Fibroblast of mammary gland (primary cell): ENCODE measurements around the gene YWHAQ.
"Not testable (repeated sequence)": the region's sequence is repeated elsewhere in the genome, so short reads cannot be mapped to it uniquely, and the experiment has no call there.

ENCODE experiments used
- DNase-seq: peaks from one replicate; pipeline ENCODE4 v3.0.0-alpha.2; 2010; ENCODE audit warnings: low read depth
- H3K4me3 ChIP-seq: 2 replicates; pipeline ENCODE4 v1.5.1; 2011; ENCODE audit warnings: low read depth, mild to moderate bottlenecking, low read length, moderate library complexity; ENCODE audit not compliant: control insufficient read depth
- TF ChIP-seq, protein P1 (sequence below): conservative IDR thresholded peaks from 2 replicates; pipeline ENCODE4 v1.5.1; 2011; ENCODE audit warnings: low read depth, low read length, inconsistent platforms; ENCODE audit not compliant: control insufficient read depth, insufficient read depth

Gene YWHAQ

DNA sequence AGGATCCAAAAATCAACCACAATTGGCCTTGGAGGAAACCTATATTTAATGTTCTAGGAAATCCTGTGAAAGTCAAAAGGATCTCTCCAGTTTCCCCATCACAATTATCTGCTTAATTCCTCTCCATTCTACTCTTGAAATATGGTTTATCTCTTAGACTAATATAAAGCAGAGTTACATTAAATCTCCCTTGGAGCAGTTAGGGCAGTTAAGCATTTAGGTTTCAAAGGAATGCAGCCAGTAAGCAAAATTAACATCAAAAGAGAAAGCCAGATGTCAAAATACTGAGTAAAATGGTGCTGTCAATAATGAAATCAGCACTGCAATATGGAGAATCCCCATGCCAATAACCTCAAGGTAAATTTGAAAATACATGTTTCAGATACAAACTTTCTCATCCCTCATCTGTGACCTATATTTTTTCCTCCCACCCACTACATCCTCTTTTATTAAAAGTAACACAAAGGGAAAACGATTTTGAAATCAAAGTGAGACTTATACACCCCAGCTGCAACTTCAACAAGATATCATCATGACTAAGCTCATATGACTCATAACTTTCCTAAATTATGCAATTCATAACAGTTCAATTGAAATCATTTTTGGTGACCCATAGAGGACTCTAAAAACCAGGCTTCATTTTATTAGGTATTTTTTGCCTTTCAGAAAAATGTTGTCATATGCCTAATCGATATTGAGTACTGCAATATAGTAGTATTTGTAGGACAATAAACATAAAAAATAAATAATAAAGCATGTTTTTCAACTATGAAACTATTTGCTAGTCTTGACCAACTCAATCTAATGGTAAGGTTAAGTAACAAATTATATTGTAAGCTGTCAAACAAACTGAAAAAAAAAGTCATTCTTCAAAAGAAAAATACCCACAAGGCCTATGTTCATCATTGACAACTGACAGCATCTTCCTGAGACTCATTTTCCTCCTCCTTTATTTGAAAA lies 78.3 kb downstream of the YWHAQ start:
- no peak overlapping the region for H3K4me3 ChIP-seq
- peak; percentile 85 for DNase-seq
- TF ChIP-seq, protein P1, sequence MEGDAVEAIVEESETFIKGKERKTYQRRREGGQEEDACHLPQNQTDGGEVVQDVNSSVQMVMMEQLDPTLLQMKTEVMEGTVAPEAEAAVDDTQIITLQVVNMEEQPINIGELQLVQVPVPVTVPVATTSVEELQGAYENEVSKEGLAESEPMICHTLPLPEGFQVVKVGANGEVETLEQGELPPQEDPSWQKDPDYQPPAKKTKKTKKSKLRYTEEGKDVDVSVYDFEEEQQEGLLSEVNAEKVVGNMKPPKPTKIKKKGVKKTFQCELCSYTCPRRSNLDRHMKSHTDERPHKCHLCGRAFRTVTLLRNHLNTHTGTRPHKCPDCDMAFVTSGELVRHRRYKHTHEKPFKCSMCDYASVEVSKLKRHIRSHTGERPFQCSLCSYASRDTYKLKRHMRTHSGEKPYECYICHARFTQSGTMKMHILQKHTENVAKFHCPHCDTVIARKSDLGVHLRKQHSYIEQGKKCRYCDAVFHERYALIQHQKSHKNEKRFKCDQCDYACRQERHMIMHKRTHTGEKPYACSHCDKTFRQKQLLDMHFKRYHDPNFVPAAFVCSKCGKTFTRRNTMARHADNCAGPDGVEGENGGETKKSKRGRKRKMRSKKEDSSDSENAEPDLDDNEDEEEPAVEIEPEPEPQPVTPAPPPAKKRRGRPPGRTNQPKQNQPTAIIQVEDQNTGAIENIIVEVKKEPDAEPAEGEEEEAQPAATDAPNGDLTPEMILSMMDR: no peak

DNA sequence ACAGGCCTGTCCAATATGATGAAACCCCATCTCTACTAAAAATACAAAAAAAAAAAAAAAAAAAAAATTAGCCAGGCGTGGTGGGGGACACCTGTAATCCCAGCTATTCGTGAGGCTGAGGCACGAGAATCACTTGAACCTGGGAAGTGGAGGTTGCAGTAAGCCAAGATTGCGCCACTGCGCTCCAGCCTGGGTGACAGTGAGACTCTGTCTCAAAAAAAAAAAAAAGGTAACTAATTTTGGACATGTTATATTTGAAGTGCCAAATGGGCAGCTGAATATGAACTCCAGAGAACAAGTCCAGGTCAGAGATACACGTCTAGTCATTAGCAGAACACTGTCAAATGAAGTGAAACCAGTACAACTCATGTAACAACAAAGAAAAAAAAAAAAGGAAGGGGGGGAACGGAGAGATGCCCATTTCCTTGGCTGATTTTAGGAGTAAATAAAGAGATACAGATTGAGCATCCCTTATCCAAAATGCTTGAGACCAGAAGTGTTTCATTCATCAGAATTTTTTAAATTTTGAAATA lies 79.9 kb downstream of the YWHAQ start:
- not testable (repeated sequence) for H3K4me3 ChIP-seq, DNase-seq

DNA sequence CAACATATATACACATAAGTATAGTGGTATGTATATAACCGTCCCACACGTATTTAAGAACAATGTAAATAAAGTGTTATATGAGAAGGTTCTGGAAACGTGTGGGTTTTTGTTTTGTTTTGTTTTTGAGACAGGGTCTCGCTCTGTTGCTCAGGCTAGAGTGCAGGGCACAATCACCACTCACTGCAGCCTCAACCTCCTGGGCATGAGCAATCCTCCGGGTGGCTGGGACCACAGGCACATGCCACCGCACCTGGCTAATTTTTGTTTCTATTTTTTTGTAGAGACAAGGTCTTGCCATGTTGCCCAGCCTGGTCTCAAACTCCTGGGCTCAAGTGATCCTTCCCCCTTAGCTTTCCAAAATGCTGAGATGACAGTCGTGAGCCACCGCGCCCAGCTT lies 81.4 kb downstream of the YWHAQ start:
- TF ChIP-seq, protein P1: no peak
- H3K4me3 ChIP-seq: no peak overlapping the region
- DNase-seq: no peak

- peak; percentile 40 for DNase-seq
- TF ChIP-seq, protein P1: no peak
- H3K4me3 ChIP-seq: no peak overlapping the region
Measured at GRCh38 chr2:9548506-9548905, 82.3 kb downstream of the YWHAQ start.

GRCh38 chr2:9547262-9547991 lies 83.4 kb downstream of the YWHAQ start:
- TF ChIP-seq, protein P1: no peak
- DNase-seq: peak; percentile 62
- no peak overlapping the region for H3K4me3 ChIP-seq

DNA sequence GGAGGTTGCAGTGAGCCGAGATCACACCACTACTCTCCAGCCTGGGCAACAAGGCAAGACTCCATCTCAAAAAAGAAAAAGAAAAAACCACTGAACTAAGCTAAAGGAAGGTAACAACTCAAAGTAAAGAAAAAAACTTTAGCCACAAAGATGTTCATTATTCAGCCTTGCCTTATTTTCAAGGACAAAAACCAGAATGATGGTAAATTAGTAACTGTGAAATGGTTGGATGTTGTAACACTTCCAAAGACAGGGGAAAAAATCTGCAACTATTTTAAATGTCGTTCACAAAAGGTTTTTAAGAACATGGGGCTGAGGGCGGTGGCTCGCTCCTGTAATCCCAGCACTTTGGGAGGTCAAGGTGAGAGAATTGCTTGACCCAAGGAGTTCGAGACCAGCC lies 85.3 kb downstream of the YWHAQ start:
- no peak overlapping the region for H3K4me3 ChIP-seq
- no peak for DNase-seq
- TF ChIP-seq, protein P1: no peak

DNA sequence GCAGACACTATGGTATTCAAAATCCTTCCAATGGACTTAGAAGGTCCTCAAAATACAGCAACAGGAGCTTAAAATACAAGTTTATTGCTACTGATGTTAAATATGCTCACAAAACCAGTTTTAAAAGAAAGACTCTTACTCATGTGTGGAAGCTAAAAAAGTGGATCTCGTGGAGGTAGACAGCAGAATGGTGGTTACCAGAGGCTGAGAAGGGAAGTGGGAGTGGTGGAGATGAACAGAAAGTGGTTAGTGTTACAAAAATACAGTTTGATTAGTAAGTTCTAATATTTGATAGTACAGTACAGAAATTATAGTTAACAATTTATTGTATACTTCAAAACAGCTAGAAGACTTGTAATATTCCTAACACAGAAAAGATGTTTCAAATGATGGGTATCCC lies 87.2 kb downstream of the YWHAQ start:
- no peak overlapping the region for H3K4me3 ChIP-seq
- TF ChIP-seq, protein P1: no peak

More for the DNA sequence above, 87.2 kb downstream of the YWHAQ start:
- no peak for DNase-seq
